Fibroblast of skin of left quadriceps (primary cell): ENCODE data around the gene LRRC3C.

Experiments
- DNase-seq, 2 experiments: peaks; one replicate each; pipeline ENCODE4 v3.0.0-alpha.2; 2013; ENCODE audit warnings: low read depth in 2 of 2

Gene LRRC3C

DNA sequence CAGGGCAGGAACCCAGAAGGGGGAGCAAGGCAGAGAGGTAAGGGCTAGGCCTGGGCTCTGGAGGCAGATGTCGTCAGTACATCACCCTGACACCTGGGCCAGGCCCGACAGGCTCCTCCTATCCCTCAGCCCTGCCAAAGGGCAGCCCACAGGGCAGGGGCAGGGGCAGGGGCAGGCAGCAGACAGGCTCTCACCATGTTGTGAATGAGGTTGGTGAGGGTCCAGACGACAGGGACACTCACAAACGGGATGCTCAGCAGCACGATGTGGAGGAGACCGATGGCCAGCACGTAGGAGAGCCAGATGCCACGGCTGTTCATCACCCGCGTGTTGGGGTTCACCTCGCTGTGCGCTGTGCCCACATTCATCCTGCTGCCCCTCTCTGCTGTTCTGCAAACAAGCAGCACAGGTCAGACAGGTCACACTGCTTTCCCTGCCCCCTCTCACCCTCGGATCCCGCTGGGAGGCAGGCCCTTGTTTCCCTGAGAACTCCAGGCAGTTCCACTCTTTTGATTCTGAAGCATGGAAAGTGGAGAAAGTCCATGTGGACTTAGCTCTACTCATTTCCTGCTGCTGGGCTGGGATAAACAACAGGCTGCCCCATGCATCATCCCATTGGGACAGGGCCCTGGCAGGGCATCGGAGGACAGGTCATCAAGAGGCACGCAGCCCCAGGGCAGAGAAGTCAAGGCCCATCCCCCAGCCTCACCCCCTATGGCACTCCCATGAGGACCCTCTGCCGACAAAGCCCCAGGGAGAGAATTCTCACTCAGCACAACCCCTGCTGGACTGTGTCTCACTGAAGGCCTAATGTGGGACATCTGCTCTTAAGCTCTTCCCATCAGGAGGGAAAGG lies 3.5 kb upstream of the LRRC3C start:
- DNase-seq, result no peak

DNA sequence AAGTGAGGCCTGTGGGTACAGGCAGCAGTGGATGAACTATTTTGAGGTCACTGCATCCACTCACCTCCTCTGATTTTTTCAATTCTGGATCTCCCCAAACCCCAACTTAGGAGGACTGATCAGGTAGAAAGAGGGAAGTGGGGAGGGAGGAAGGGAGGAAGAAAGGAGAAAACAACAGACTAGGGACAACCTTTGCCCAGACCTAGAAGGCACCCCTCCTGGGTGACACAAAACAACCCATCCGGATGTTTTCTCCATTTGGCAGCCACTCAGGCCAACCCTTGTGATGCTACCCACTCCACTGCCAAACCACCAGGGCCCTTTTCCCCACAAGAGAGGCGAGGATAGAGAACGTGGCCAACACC lies 2.9 kb upstream of the LRRC3C start:
- no peak for DNase-seq

DNA sequence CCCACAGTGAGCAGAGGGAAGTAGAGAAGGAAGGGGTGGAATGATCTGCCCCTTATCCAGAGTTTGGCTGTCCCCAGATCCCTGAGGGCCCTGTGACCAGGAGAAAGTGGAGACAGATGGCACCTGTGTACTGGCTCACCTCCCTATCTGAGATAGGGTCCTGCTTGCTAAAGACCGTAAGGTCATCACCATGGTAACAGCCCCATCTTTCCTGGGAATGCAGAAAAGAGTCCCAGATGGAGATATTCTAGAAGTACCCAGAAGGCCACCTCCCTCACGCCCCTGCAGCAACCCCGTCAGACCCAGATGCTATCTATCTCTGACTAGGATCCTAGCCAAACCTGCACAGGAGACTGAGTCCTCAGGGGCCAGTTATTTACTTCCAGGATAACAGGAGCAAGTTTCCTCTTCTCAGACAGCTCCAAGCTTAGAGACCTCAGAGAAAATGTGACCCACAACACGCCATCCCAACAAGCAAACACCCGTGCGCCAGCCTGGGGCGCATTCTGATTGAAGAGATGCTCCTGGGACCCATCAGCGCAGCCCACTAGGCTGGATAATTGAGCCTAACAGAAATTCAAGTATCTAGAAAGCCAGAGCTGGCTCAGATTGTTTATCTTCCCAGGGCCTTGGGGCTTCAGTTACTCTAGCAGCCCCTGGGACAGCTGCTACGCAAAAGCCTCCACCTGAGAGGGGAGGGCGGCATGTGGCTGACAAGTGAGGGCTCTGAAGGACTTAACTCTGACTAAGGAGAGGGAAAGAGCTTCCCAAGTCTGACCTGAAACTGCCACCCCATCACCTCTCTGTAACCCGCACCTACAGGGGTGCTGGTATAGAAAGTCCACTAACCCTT lies 2.0 kb upstream of the LRRC3C start:
- DNase-seq, result no peak

DNA sequence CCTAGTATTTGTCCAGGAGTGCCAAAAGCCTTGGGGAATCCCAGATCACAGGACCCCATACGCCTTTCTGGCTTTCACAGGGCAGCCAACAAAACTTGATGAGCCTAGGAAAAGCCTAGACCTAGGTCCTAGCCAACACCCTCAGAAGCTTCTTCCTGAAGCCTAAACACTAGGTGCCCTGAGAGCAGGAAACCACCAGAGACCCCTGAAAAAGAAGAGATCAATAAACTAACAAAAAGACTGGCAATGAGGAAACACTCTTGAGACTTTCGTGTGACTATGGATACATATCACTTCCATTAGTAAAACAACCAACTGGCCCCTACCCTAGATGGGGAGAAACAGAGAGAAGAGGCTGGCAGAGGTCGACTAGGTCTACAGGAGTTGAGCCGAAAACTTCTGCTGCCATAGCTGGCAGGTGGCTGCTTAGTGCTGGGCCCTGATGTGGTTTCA lies 1.4 kb upstream of the LRRC3C start:
- DNase-seq, result no peak

DNA sequence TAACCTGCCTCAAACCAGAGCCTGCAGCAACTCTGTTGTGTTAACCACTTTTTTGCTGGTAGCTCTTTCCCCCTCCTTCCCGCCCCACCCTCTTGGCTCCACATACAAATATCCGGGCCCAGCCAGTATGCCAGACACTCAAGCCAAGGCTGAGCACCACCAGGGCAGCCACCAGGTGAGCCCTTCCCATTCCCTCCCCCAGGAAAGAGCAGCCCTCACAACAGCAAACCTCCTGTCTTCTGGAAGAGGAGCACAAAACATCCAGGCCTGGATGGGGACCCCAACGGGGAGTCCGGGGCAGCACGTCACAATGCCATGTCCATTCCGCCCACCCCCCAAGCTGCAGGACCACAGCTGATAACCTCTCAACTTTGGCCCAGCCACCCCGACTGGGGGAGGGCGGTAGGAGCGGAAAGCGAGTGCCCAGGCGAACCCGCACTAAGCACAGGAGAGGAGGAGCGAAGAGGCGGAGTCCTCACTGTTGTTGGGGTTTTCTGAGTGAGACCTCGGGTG lies 888 bp upstream of the LRRC3C start:
- DNase-seq, result no peak

DNA sequence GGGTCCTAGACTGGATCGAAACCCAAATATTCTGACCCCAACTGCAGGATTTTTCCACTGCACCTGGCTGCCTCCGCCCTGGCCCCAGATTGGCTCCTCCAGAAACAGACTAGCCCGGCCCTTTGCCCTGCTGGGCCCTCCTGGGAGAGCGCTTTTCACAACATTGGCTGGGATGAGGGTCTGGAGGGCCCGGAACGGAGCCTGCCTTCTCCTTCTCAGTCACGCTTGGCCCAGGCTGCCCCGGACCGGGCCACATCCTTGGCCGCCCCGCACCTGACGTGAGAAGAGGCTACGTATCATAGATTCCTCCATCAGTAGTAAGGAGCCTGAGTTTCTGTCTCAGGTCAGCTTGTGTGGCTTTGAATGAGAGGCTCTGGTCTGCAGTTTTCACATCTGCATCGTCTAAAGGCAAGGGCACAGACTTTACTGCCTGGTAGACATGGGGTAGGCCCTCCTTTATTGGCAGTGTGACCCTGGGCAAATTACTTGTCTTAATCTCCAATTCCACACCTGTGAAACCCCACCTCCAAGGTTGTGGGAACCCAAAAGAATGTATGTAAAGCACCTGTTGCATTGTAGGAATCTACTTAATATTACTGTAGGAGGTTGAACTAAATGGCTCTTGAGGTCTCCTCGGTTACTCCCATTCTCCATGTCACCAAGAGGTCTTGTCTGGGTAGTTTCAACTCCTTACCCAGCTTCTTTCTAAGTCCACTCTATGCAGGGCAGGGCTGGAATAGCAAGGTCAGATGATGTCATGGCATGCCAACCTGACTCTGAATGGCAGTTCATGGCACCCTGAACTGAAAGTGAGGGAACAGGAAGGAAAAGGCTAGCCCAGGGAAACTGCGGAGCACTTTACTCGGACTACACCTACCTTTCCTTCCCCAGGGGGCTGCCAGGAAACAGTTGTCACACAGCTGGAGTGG lies 661 bp downstream of the LRRC3C start:
- no peak for DNase-seq

DNA sequence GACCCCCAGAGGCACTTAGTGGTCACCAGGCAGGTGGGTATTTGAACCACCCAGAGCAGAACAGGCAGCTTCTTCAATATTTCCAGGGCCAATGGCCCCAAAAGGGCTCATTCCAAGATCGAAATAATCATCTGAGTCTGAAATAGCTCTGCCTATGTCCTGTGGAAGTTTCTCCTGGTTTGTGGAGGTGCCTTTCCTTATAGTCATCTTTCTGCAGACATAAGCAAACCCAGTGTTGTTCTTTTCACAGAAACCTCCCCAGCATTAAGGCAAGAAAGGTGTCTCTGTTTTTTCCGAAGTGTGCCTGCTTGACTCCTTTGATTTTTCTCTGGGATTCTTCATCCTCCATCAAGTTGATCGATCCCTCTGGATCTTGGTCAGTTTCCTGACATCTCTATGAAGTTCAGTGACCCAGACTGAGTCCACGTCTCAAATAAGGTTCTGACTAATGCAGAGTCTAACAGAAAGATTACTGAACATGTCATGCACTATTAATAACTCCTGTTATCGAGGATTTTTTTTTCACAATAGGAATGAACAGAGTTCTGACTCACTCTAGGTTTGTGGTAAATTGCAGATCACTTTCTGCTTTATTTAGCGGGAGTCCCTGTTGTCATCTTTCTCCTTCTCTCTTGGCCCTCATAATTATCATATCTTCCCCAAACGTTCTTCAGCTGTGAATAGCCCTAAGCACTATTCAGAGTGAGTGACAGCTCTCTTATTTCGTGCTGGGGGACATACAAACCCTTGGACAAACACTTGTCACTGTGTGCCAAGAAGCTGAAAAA lies 1.5 kb downstream of the LRRC3C start:
- DNase-seq, result peak; percentile 86 to 88

DNA sequence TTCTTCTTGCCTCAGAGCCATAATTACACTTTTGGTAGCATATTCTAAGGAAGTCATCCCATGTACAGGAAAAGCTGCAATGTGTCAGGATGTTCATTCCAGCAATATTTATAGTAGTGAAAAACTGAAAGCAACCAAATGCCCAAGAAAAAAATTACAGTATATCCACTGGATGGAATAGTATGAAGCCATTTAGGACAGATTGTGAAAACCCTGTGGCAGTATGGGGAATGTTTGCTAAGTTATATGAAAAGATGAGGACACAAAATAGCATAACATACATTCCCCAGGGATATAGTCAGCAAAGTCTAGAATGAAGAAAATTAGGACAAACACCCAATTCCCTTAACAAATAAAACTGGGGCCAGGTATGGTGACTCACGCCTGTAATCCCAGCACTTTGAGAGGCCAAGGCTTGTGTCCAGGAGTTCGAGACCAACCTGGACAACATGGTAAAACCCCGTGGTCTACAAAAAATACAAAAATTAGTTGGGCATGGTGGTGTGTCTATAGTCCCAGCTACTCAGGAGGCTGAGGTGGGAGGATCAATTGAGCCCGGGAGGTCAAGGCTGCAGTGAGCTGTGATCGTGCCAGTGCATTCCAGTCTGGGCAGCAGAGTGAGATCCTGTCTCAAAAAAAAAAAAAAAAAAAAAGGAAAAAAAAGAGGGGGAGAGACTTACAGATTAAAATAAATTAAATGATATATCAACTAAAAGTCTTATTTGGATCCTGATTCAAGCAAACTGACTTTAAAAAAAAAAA lies 2.3 kb downstream of the LRRC3C start:
- peak; percentile 64 to 65 for DNase-seq

DNA sequence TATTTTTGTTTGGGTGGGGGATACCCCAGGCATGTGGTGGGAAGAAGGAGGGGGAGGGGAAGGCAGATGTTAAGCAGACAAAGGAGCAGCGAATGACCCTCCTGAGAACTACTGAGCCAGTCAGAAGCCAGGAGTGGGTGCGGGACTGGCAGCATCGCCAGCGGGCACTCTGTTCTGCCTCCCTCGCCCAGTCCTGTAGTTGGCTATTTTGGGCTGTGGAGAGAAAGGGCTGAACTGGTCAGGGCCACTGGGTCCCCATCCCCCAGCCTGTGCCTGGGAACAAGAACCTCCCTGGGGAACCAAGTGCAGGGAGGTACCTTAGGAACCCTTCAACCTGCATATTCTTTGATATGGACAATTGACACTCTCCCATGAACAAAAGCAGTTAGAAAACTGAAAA lies 6.4 kb downstream of the LRRC3C start:
- DNase-seq, result no peak

DNA sequence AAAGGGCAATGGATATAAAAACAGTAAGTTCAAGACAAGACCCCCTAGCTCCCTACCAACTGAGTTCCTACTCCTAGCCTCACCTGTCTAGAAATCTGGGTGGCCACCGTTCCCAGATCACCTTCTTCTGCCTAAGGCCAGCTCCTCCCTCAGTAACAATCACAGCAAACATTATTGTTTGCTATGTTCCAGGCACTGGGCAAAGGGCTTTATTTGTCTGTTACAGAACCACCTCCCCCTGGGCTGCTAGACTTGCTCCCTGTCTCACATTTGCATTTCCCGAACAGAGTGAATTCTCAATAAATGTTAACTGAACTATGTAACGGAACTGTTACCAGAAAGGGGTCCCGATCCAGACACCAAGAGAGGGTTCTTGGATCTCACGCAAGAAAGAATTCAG lies 6.8 kb downstream of the LRRC3C start:
- DNase-seq, result no peak

DNA sequence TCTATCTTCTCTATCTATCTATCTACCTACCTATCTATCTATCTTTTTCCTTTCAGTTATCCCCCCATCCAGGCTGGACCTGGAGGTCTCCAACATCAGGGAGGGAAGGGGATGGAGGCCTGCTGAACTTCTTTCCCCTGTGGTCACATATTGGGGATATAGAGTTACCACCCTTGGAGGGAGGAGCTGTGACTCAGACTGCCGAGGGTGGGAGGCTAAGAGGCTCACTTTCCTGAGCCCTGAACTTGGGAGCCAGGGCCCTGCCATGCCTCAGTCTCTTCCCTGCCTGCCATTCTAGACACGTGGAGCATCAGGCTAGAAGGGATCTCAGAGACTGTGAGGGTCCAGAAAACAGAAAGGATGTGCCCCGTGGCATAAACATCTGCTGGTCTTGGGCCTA lies 8.4 kb downstream of the LRRC3C start:
- DNase-seq, result no peak

DNA sequence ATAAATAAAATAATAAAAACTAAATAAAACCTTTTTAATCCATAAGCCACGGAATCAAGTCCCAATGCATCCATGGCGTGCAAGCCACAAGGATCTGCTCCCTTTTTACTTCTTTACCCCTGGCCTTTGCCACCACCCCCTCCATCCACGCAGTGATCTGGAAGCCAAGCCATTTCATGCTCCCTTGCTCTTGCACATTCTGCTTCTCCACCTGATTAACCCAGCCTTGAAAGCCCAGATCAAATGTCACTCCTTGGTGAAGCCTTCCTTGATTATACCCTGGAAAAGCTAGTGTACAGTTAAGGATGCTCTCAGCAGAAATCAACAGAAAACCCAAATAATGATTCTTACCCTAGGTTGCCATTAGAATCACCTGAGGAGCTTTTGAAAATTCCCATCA lies 9.9 kb downstream of the LRRC3C start:
- DNase-seq, result no peak

DNA sequence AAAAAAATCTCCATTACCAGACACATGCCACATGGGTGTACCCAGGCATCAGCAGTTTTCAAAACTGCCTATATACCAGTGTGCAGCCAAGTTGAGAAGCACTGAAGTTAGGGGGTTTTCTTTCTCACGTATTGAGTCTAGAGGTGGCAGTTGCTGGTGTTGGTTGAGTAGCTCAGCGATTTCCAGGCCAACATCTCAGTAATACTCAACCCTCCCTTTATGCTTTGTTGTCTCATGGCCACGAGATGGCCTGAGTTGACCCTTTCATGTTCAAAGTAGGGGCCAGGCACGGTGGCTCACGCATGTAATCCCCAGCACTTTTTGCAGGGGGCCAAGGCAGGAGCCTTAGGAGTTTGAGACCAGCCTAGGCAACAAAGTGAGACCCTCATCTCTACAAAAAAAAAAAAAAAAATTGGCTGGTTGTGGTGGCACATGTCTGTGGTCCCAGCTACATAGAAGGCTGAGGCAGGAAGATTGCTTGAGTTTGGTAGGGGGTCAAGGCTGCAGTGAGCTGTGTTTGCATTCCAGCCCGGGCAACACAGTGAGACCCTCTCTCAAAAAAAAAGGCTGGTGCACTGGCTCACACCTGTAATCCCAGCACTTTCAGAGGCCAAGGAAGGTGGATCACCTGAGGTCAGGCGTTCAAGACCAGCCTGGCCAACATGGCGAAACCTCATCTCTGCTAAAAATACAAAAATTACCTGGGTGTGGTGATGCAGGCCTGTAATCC lies 10.8 kb downstream of the LRRC3C start:
- no peak for DNase-seq

DNA sequence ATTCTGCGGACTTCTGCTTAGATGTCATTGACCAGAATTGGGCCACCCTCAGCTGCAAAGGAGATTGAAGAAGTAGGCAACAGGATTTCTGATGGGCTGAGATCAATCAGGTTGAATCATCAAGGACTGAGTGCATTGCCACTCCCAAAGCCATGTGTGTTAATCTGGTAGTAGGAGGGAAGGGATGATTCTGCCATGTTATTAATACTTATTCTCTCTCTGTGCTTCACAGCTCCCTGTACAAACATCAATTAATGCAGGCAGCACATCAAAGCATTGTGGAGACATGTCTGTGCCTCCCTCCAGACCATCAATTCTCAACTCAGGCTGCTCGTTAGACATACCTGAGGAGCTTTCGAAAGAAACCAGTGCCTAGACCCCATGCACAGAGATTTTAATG lies 11.6 kb downstream of the LRRC3C start:
- no peak for DNase-seq

DNA sequence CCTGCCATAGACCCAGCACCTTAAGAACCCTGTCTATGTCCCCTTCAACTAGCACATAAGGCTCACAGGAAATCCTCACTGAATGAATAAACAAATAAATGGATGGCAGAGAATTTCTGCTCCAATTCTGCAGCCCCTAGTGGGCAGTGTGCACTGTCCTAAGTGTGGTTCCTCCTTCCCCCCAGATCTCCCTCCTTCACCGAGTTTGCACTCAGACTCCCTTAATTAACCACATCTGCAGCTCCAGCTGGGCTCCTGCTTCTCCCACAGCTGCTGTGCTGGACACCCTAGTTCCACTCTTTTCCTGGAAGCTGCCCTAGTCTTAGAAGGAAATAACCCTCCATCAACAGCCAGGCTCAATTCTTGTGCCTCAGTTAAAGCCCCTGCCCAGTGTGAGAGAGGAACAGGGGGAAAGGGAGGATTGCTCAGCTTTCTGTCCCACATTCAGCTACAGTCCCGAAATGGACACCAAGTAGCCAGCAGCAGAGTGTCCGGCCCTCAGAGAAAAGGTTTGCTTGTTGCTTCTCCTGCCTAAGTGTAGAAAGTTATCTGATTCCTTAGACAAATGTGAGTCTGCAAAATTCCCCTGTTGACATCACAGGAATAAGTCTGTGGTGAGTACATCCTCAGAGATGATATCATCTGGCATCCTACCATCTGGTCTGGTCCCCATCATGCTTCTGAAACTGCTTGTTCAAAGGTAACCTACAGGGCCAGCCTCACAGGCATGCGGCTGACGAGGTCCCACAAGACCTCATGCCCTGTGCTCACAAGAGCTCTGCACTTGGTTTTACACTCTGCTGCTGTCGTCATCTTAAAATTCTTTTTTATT lies 12.3 kb downstream of the LRRC3C start:
- peak; percentile 62 to 69 for DNase-seq

DNA sequence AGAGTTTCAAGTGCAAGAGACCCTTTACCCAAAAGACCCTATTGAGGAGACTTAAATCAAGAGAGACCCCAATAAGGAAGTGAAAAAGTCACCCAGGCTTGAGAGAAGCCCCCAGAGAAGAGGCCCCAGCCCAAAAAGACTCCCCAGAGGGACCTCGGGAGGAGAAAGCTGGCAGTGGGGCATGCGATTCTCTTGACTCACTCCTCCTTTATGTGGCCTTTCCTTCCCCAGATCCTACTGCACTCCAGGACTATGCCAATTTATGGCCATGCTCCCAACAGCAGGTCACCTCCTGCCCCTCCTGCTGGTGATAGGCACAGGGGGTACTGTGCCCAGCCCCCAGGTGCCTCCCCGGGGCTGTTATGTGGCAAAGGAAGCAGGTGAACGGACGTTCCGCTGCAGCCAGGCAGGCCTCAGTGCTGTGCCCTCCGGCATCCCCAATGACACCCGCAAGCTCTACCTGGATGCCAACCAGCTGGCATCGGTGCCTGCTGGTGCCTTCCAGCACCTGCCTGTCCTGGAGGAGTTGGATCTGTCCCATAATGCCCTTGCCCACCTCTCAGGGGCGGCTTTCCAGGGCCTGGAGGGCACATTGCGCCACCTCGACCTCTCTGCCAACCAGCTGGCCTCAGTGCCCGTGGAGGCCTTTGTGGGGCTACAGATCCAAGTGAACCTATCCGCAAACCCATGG lies 16.3 kb downstream of the LRRC3C start:
- DNase-seq, result no peak

DNA sequence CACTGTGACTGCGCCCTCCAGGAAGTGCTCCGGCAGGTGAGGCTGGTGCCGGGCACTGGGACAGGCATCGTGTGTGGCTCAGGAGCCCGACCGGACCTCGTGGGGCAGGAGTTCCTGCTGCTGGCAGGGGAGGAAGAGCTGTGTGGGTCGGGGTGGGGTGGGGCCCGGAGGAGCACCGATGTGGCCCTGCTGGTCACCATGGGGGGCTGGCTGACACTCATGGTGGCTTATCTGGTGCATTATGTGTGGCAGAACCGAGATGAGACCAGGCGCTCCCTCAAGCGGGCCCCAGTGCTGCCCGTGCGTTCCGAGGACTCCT lies 16.8 kb downstream of the LRRC3C start:
- DNase-seq, result no peak
